ENCODE measurements around the gene C2CD2.

- TF ChIP-seq CTCF (IDR thresholded peaks at IDR 0.05) (no peak), POLR2A (IDR thresholded peaks at IDR 0.05) (no peak), POLR2AphosphoS5 (IDR thresholded peaks at IDR 0.05) (no peak), EP300 (IDR thresholded peaks at IDR 0.05) (no peak)
Observed at GRCh38 chr21:41966872-41967621, 13.2 kb upstream of the C2CD2 start.
